CD14-positive monocyte (primary cell): ENCODE measurements around the gene EPHA10. TPM values are rescaled to one million over a fixed set of nuclear protein-coding genes. Genes with fewer than 3 reads are reported as not detected.

Experiments used
- DNase-seq, 3 donors: peaks; one replicate each; pipeline ENCODE4 v3.0.0-alpha.2; 2011 to 2022
- H2AFZ ChIP-seq: 2 replicates; pipeline ENCODE4 v1.6.0; 2012; ENCODE audit warnings: mild to moderate bottlenecking, low read depth, low read length, inconsistent platforms; ENCODE audit not compliant: insufficient read depth, poor library complexity, severe bottlenecking
- H3K27ac ChIP-seq, 2 donors: 1 replicate in 1 of 2; 2 replicates in 1 of 2; pipeline ENCODE4 v1.5.1; 2012 to 2013; ENCODE audit warnings: low read length in 2 of 2, control low read depth in 1 of 2, inconsistent platforms in 1 of 2, low read depth in 1 of 2, mild to moderate bottlenecking in 1 of 2
- H3K27me3 ChIP-seq, 2 donors: one replicate each; pipeline versions ENCODE4 v1.6.0 to v1.6.1; 2011 to 2013; ENCODE audit warnings: low read length in 2 of 2; ENCODE audit not compliant: control insufficient read depth in 2 of 2, insufficient read depth in 2 of 2
- H3K36me3 ChIP-seq, 2 donors: replicated peaks in 1 of 2; 1 replicate in 1 of 2; 2 replicates in 1 of 2; pipeline versions ENCODE4 v1.5.1 to v1.6.1; 2012 to 2013; ENCODE audit warnings: low read length in 2 of 2, control low read depth in 1 of 2, inconsistent platforms in 1 of 2, mild to moderate bottlenecking in 1 of 2; ENCODE audit not compliant: insufficient read depth in 2 of 2, control insufficient read depth in 1 of 2
- H3K4me1 ChIP-seq, 2 donors: 1 replicate in 1 of 2; 2 replicates in 1 of 2; pipeline versions ENCODE4 v1.5.1 to v1.6.1; 2012 to 2013; ENCODE audit warnings: low read length in 2 of 2, control low read depth in 1 of 2, inconsistent platforms in 1 of 2, mild to moderate bottlenecking in 1 of 2, moderate library complexity in 1 of 2; ENCODE audit not compliant: insufficient read depth in 2 of 2, control insufficient read depth in 1 of 2
- H3K4me2 ChIP-seq: replicated peaks from 2 replicates; pipeline ENCODE3; 2012; ENCODE audit warnings: low read length, moderate library complexity, mild to moderate bottlenecking; ENCODE audit not compliant: poor library complexity, severe bottlenecking; ENCODE audit errors: extremely low read depth
- H3K4me3 ChIP-seq, 3 experiments: fragments of 200-600 bp in 1 of 3; sonication (generic) in 1 of 3; replicated peaks in 1 of 3; 1 replicate in 2 of 3; 2 replicates in 1 of 3; pipeline ENCODE4 v1.5.1; 2011 to 2013; ENCODE audit warnings: low read length in 3 of 3, mild to moderate bottlenecking in 3 of 3, control low read depth in 2 of 3, low read depth in 2 of 3, inconsistent platforms in 1 of 3, moderate library complexity in 1 of 3
- H3K79me2 ChIP-seq: 2 replicates; pipeline ENCODE4 v1.6.0; 2012; ENCODE audit warnings: mild to moderate bottlenecking, control low read depth, inconsistent platforms, low read length, moderate library complexity; ENCODE audit not compliant: insufficient read depth
- H3K9ac ChIP-seq: 2 replicates; pipeline ENCODE4 v1.6.0; 2017; ENCODE audit warnings: low read length, mild to moderate bottlenecking; ENCODE audit not compliant: insufficient read depth, poor library complexity, severe bottlenecking
- H3K9me3 ChIP-seq, 2 donors: replicated peaks in 1 of 2; 1 replicate in 1 of 2; 2 replicates in 1 of 2; pipeline versions ENCODE4 v1.5.1 to v1.6.1; 2012 to 2013; ENCODE audit warnings: low read length in 2 of 2, control low read depth in 1 of 2; ENCODE audit not compliant: control insufficient read depth in 1 of 2, insufficient read depth in 1 of 2
- H4K20me1 ChIP-seq: 2 replicates; pipeline ENCODE4 v1.6.0; 2012; ENCODE audit warnings: mild to moderate bottlenecking, low read length, control low read depth, moderate library complexity; ENCODE audit not compliant: insufficient read depth
- H3K27ac Mint-ChIP-seq, 7 donors: one replicate each; pipeline ENCODE4 v1.8.0; 2020; ENCODE audit warnings: mild to moderate bottlenecking in 7 of 7, mixed read lengths in 7 of 7, moderate library complexity in 6 of 7, inconsistent platforms in 2 of 7
- H3K27me3 Mint-ChIP-seq, 3 donors: one replicate each; pipeline ENCODE4 v1.8.0; 2021 to 2022; ENCODE audit warnings: low read depth in 3 of 3, mild to moderate bottlenecking in 3 of 3, mixed read lengths in 3 of 3, moderate library complexity in 3 of 3, inconsistent platforms in 1 of 3
- H3K36me3 Mint-ChIP-seq, 2 donors: one replicate each; pipeline ENCODE4 v1.8.0; 2020; ENCODE audit warnings: mixed read lengths in 2 of 2, inconsistent platforms in 1 of 2, mild to moderate bottlenecking in 1 of 2
- H3K4me1 Mint-ChIP-seq: one replicate; pipeline ENCODE4 v1.8.0; 2020; ENCODE audit warnings: mild to moderate bottlenecking, mixed read lengths
- H3K4me3 Mint-ChIP-seq, 2 donors: one replicate each; pipeline ENCODE4 v1.8.0; 2020; ENCODE audit warnings: mild to moderate bottlenecking in 2 of 2, mixed read lengths in 2 of 2, moderate library complexity in 1 of 2
- H3K9me3 Mint-ChIP-seq, 7 donors: one replicate each; pipeline ENCODE4 v1.8.0; 2020 to 2022; ENCODE audit warnings: mixed read lengths in 7 of 7, mild to moderate bottlenecking in 6 of 7, moderate library complexity in 6 of 7, inconsistent platforms in 2 of 7
- CTCF ChIP-seq: fragments of 200-600 bp; IDR thresholded peaks from one replicate; pipeline ENCODE4 v1.8.0; 2022; ENCODE audit warnings: antibody characterized with exemption, mild to moderate bottlenecking
- WGBS: methylation state at CpG from one replicate; pipeline ENCODE4 v1.1.5; 2013; ENCODE audit warnings: missing lambda C conversion rate; ENCODE audit not compliant: insufficient coverage; 5-methylcytosine and 5-hydroxymethylcytosine counted together
- intact Hi-C, 2 donors: fragments of 100-400 bp; cut with micrococcal nuclease; formaldehyde crosslinking; loops; one replicate each; pipeline versions ENCODE4 v1.15.0 to v1.15.1; 2023
- polyA plus RNA-seq, 3 donors: library from polyadenylated mRNA; depleted of rRNA in 1 of 3; unstranded in 2 of 3; stranded (reverse) in 1 of 3; fragments of 300-500 nt in 2 of 3; fragments of >200 nt in 1 of 3; fragmentation: Illumina TruSeq in 2 of 3; gene quantifications; 1 replicate in 2 of 3; 2 replicates in 1 of 3; pipeline ENCODE4 v1.2.3, GENCODE V29; 2012 to 2021

EPHA10 gene
- polyA plus RNA-seq, 3 donors, result not detected

DNA sequence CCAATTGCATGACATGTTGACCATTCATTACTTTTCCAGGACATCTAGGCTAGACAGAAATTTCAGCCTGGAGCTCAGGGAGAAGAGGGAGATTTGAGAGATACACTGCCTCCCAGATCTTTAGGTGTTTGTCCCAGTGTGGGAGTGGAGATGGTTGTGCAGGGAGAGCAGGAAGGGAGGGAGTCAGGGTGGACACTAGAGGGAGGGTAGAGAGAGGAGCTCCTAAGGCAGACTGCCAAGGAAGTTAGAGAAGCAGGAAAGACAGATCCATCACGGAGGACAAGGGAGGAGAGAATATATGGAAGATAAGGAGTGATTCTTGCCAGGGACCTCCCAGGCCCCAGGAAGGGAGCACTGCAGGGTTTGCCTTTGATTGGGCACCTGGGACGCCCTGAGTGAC, 63.9 kb downstream of the EPHA10 start:
- H3K4me3 ChIP-seq, result no peak overlapping the region
- Mint-ChIP-seq H3K27ac (peak overlapping the region in 2 of 7 donors; percentile 15 to 18), H3K9me3 (peaks cover 0 to 2% (median 0%) of the 10 kb centered on the region in 7 donors), H3K4me3 (no peak overlapping the region), H3K36me3 (peaks cover 73 to 89% of the 10 kb centered on the region in 2 donors), H3K27me3 (peaks cover 0 to 2% (median 0%) of the 10 kb centered on the region in 3 donors), H3K4me1 (no peaks in the 10 kb centered on the region)
- H4K20me1 ChIP-seq, result no peaks in the 10 kb centered on the region
- H3K36me3 ChIP-seq, result peaks cover 72 to 99% of the 10 kb centered on the region in 2 donors
- DNase-seq, result no peak
- TF ChIP-seq CTCF, result no peak
- no peaks in the 10 kb centered on the region for H3K27me3 ChIP-seq
- 100% methylated on average over 1 of the region's 2 CpGs for WGBS
- no peaks in the 10 kb centered on the region for H3K4me1 ChIP-seq
- no peak overlapping the region for H3K4me2 ChIP-seq
- peaks cover 17% of the 10 kb centered on the region for H3K79me2 ChIP-seq
- H3K27ac ChIP-seq, result no peak overlapping the region
- intact Hi-C loops, result no loop called here
- no peak overlapping the region for H3K9ac ChIP-seq
- H3K9me3 ChIP-seq, result no peaks in the 10 kb centered on the region
- H2AFZ ChIP-seq, result no peak overlapping the region

DNA sequence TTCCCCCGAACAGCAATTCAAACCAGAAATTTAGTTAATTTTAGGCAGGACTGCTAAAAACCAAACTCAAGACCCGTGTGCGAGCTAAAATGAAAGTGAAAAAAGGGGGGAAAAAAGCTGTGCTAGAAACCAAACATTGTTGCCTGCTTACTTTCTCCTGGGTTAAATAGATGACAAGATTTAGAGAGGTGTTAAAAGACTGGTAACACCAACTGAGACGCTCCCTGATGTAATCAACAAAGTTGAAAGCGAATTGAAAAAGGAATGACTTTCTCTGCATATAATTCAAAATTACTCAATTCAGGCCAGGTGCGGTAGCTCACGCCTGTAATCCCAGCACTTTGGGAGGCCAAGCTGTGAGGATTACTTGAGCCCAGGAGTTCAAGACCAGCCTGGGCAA, 65.8 kb downstream of the EPHA10 start:
- Histone ChIP-seq H3K4me3 (no peak overlapping the region), H3K27ac (no peak overlapping the region), H2AFZ (no peak overlapping the region), H3K9ac (no peak overlapping the region), H3K9me3 (no peaks in the 10 kb centered on the region), H3K4me1 (no peaks in the 10 kb centered on the region), H4K20me1 (no peaks in the 10 kb centered on the region), H3K36me3 (peaks cover 63 to 89% of the 10 kb centered on the region in 2 donors), H3K79me2 (peaks cover 32% of the 10 kb centered on the region), H3K27me3 (no peaks in the 10 kb centered on the region), H3K4me2 (no peak overlapping the region)
- intact Hi-C loops, result loop anchor here in 1 of 2 donors (10.0 kb wide), 1 partner anchor 316 kb away; the partner anchor contains the start of gene UTP11
- WGBS, result 100% methylated on average over 2 of the region's 7 CpGs
- peaks cover 0 to 2% (median 0%) of the 10 kb centered on the region in 3 donors for H3K27me3 Mint-ChIP-seq
- H3K9me3 Mint-ChIP-seq, result peaks cover 0 to 2% (median 0%) of the 10 kb centered on the region in 7 donors
- peak overlapping the region in 2 of 7 donors; percentile 9 to 77 for H3K27ac Mint-ChIP-seq
- H3K36me3 Mint-ChIP-seq, result peaks cover 61 to 80% of the 10 kb centered on the region in 2 donors
- no peak overlapping the region for H3K4me3 Mint-ChIP-seq
- H3K4me1 Mint-ChIP-seq, result no peaks in the 10 kb centered on the region
- no peak for DNase-seq
- no peak for TF ChIP-seq CTCF
